Measurements from ENCODE around the gene ITGAL. TPM values are rescaled to one million over a fixed set of nuclear protein-coding genes. Genes with fewer than 3 reads are reported as not detected.

The ITGAL gene
- total RNA-seq, 2 experiments from 2014 or later, result 40.2 to 140 TPM

- H3K79me2 ChIP-seq (ENCODE audit: insufficient read depth, low read depth, low read length), result peaks cover 13% of the 10 kb centered on the region
- CTCF ChIA-PET (ENCODE audit: unreplicated experiment), result no interaction called here
Observed at GRCh38 chr16:30438835-30439234, 33.7 kb upstream of the ITGAL start.

GRCh38 chr16:30439720-30440348 lies 32.7 kb upstream of the ITGAL start:
- Histone ChIP-seq H3K4me3 (ENCODE audit: low read depth, low read length, poor library complexity, severe bottlenecking) (no peak overlapping the region), H4K20me1 (ENCODE audit: insufficient read depth, low read length) (peaks cover 18% of the 10 kb centered on the region), H3K36me3 (ENCODE audit: insufficient read depth, low read length) (peaks cover 26% of the 10 kb centered on the region), H3K4me1 (ENCODE audit: insufficient read depth, low read length, poor library complexity, severe bottlenecking) (peaks cover 39% of the 10 kb centered on the region), H3K9me3 (ENCODE audit: low read length) (no peaks in the 10 kb centered on the region), H3K4me2 (ENCODE audit: low read length) (no peak overlapping the region), H3K9me2 (ENCODE audit: insufficient read depth, low read length) (no peaks in the 10 kb centered on the region), H3K27ac (ENCODE audit: low read depth, low read length, poor library complexity, severe bottlenecking) (no peak overlapping the region), H2AFZ (ENCODE audit: low read length) (no peak overlapping the region), H3K79me2 (ENCODE audit: insufficient read depth, low read depth, low read length) (peaks cover 23% of the 10 kb centered on the region)
- DNase-seq (ENCODE audit: low spot score), result no peak
- ChIA-PET POLR2A (interaction anchor here (0.7 to 1.3 kb wide), 2 partner anchors 130 to 171 kb away, joined by 3 to 4 read pairs; partner anchors contain the start of gene ZNF689), CTCF (ENCODE audit: unreplicated experiment) (no interaction called here)
- TF ChIP-seq CTCF (conservative IDR thresholded peaks at IDR 0.05; ENCODE audit: low read length), result no peak
- TF ChIP-seq EZH2phosphoT487 (IDR thresholded peaks at IDR 0.05; ENCODE audit: borderline replicate concordance, low read depth, low read length), result no peak
- intact Hi-C loops (cut with micrococcal nuclease; ENCODE audit: unreplicated experiment), result no loop called here
- no TSS peak for BruUV-seq (replicated peaks)

More at GRCh38 chr16:30438835-30439234, 33.7 kb upstream of the ITGAL start:
- no peak overlapping the region for H2AFZ ChIP-seq (ENCODE audit: low read length)
- no TSS peak for BruUV-seq (replicated peaks)
- H3K4me1 ChIP-seq (ENCODE audit: insufficient read depth, low read length, poor library complexity, severe bottlenecking), result peaks cover 29% of the 10 kb centered on the region
- H3K9me2 ChIP-seq (ENCODE audit: insufficient read depth, low read length), result no peaks in the 10 kb centered on the region
- no peak overlapping the region for H3K27ac ChIP-seq (ENCODE audit: low read depth, low read length, poor library complexity, severe bottlenecking)
- H4K20me1 ChIP-seq (ENCODE audit: insufficient read depth, low read length), result peaks cover 8% of the 10 kb centered on the region; the same call in 1 of the 2 replicates
- H3K4me3 ChIP-seq (ENCODE audit: low read depth, low read length, poor library complexity, severe bottlenecking), result no peak overlapping the region
- intact Hi-C loops (cut with micrococcal nuclease; ENCODE audit: unreplicated experiment), result no loop called here
- H3K9me3 ChIP-seq (ENCODE audit: low read length), result no peaks in the 10 kb centered on the region
- peaks cover 16% of the 10 kb centered on the region for H3K36me3 ChIP-seq (ENCODE audit: insufficient read depth, low read length)
- TF ChIP-seq EZH2phosphoT487 (IDR thresholded peaks at IDR 0.05; ENCODE audit: borderline replicate concordance, low read depth, low read length) (no peak), CTCF (conservative IDR thresholded peaks at IDR 0.05; ENCODE audit: low read length) (no peak)
- no peak for DNase-seq (ENCODE audit: low spot score)
- H3K4me2 ChIP-seq (ENCODE audit: low read length), result no peak overlapping the region
- POLR2A ChIA-PET, result interaction anchor here (0.6 to 0.7 kb wide), 2 partner anchors 8 to 131 kb away, joined by 3 read pairs; no protein-coding TSS in a partner anchor

- TF ChIP-seq CTCF (conservative IDR thresholded peaks at IDR 0.05; ENCODE audit: low read length), result no peak
- TF ChIP-seq EZH2phosphoT487 (IDR thresholded peaks at IDR 0.05; ENCODE audit: borderline replicate concordance, low read depth, low read length), result no peak
- Histone ChIP-seq H2AFZ (ENCODE audit: low read length) (no peak overlapping the region), H3K79me2 (ENCODE audit: insufficient read depth, low read depth, low read length) (peaks cover 30% of the 10 kb centered on the region), H3K4me2 (ENCODE audit: low read length) (peak overlapping the region; percentile 84), H3K4me1 (ENCODE audit: insufficient read depth, low read length, poor library complexity, severe bottlenecking) (peaks cover 47% of the 10 kb centered on the region), H3K36me3 (ENCODE audit: insufficient read depth, low read length) (peaks cover 33% of the 10 kb centered on the region), H3K4me3 (ENCODE audit: low read depth, low read length, poor library complexity, severe bottlenecking) (peak overlapping the region; percentile 86), H3K27ac (ENCODE audit: low read depth, low read length, poor library complexity, severe bottlenecking) (no peak overlapping the region), H3K9me2 (ENCODE audit: insufficient read depth, low read length) (no peaks in the 10 kb centered on the region), H4K20me1 (ENCODE audit: insufficient read depth, low read length) (peaks cover 22% of the 10 kb centered on the region), H3K9me3 (ENCODE audit: low read length) (no peaks in the 10 kb centered on the region)
- ChIA-PET CTCF (ENCODE audit: unreplicated experiment) (no interaction called here), POLR2A (no interaction called here)
- no TSS peak for BruUV-seq (replicated peaks)
- no peak for DNase-seq (ENCODE audit: low spot score)
- intact Hi-C loops (cut with micrococcal nuclease; ENCODE audit: unreplicated experiment), result no loop called here
Observed at GRCh38 chr16:30443631-30444030, 28.9 kb upstream of the ITGAL start.

Measured in OCI-LY7 (cell line).